ENCODE data around the gene LGALS7. TPM values are rescaled to one million over a fixed set of nuclear protein-coding genes. Genes with fewer than 3 reads are reported as not detected.
A peak's percentile ranks its signal among the peaks of the same experiment; 100 is the strongest.

LGALS7 gene
- polyA plus RNA-seq, 3 donors = not detected

DNA sequence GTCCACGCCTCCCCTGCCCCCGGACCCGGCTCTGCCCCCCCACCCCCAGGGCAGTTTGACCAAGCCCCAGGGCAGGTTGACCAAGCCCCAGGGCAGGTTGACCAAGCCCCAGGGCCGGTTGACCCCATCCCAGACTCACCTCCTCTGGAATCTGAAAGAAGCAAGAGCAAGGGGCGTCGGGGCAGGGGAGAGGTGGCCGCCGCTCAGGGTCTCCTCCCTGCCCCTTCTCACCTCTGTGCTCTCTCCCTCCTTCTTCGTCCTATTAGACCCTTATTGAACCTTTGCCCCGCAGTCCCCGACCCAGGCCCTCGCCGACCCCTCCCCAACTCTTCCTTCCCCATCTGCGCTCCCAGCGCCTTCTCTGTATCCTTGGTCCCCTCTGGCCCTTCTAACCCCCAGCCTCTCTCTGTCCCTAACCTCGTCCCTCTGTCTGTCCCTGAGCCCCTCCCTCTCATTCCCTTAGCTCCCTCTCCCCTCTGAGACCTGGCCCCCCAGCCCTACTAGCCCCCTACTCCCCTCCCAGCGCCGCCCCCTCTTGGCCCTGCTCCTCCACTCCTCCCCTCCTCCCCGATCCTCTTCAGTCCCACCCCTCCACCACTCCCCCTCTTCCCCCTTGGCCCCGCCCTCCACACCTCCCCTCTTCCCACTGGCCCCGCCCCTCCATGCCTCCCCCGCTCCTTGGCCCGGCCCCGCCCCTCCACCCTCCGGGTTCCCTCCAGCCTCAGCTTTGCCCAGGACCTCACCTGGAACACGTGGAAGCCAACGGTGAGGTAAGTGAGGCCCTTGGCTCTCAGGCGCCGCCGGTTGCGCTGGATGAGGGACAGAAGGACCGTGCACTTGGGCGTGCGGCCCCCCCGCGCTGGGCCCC, 36.7 kb downstream of the LGALS7 start:
- peak overlapping the region in 1 of 3 experiments; percentile 59 for H3K4me3 ChIP-seq (replicated peaks in 1 of 3; ENCODE audit: low read depth in 2 of 3, low read length in 3 of 3)
- no peaks in the 10 kb centered on the region for H3K79me2 ChIP-seq (ENCODE audit: insufficient read depth, low read length)
- no peak for DNase-seq
- under 1% methylated on average over 18 of the region's 36 CpGs for WGBS (ENCODE audit: insufficient coverage)
- H3K36me3 ChIP-seq (replicated peaks in 1 of 2; ENCODE audit: control insufficient read depth in 1 of 2, insufficient read depth in 2 of 2, low read length in 2 of 2) = peaks cover 1 to 2% of the 10 kb centered on the region in 2 donors
- peak overlapping the region in 2 of 7 donors; percentile 24 to 78 for H3K27ac Mint-ChIP-seq
- H3K9me3 Mint-ChIP-seq = peaks cover 0 to 5% (median 1%) of the 10 kb centered on the region in 7 donors
- no peak overlapping the region for H3K27ac ChIP-seq (ENCODE audit: low read depth in 1 of 2, low read length in 2 of 2)
- H3K4me1 Mint-ChIP-seq = peaks cover 48% of the 10 kb centered on the region
- H3K36me3 Mint-ChIP-seq = peaks cover 3 to 7% of the 10 kb centered on the region in 2 donors
- H3K4me1 ChIP-seq (ENCODE audit: control insufficient read depth in 1 of 2, insufficient read depth in 2 of 2, low read length in 2 of 2) = peaks cover 36 to 51% of the 10 kb centered on the region in 2 donors
- H2AFZ ChIP-seq (ENCODE audit: insufficient read depth, low read depth, low read length, poor library complexity, severe bottlenecking) = peak overlapping the region; percentile 69
- H3K27me3 Mint-ChIP-seq (ENCODE audit: low read depth in 3 of 3) = peaks cover 15 to 29% (median 19%) of the 10 kb centered on the region in 3 donors
- no peaks in the 10 kb centered on the region for H3K9me3 ChIP-seq (replicated peaks in 1 of 2; ENCODE audit: control insufficient read depth in 1 of 2, insufficient read depth in 1 of 2, low read length in 2 of 2)
- peak overlapping the region; percentile 27 to 76 for H3K4me3 Mint-ChIP-seq
- peak overlapping the region; percentile 43 for H3K9ac ChIP-seq (ENCODE audit: insufficient read depth, low read length, poor library complexity, severe bottlenecking)
- H3K27me3 ChIP-seq (ENCODE audit: control insufficient read depth in 2 of 2, insufficient read depth in 2 of 2, low read length in 2 of 2) = peaks cover 0 to 13% of the 10 kb centered on the region in 2 donors
- TF ChIP-seq, protein P1, sequence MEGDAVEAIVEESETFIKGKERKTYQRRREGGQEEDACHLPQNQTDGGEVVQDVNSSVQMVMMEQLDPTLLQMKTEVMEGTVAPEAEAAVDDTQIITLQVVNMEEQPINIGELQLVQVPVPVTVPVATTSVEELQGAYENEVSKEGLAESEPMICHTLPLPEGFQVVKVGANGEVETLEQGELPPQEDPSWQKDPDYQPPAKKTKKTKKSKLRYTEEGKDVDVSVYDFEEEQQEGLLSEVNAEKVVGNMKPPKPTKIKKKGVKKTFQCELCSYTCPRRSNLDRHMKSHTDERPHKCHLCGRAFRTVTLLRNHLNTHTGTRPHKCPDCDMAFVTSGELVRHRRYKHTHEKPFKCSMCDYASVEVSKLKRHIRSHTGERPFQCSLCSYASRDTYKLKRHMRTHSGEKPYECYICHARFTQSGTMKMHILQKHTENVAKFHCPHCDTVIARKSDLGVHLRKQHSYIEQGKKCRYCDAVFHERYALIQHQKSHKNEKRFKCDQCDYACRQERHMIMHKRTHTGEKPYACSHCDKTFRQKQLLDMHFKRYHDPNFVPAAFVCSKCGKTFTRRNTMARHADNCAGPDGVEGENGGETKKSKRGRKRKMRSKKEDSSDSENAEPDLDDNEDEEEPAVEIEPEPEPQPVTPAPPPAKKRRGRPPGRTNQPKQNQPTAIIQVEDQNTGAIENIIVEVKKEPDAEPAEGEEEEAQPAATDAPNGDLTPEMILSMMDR (IDR thresholded peaks at IDR 0.05) = no peak
- H3K4me2 ChIP-seq (replicated peaks; ENCODE audit: extremely low read depth, low read length, poor library complexity, severe bottlenecking) = peak overlapping the region; percentile 74
- H4K20me1 ChIP-seq (ENCODE audit: insufficient read depth, low read length) = no peaks in the 10 kb centered on the region
- intact Hi-C loops (cut with micrococcal nuclease) = loop anchor here in 1 of 2 donors (10.0 kb wide), 1 partner anchor 188 kb away; no protein-coding TSS in a partner anchor

GRCh38 chr19:38736036-38736412, 37.3 kb downstream of the LGALS7 start:
- Histone ChIP-seq H3K79me2 (ENCODE audit: insufficient read depth, low read length) (no peaks in the 10 kb centered on the region), H3K9ac (ENCODE audit: insufficient read depth, low read length, poor library complexity, severe bottlenecking) (peak overlapping the region; percentile 43), H4K20me1 (ENCODE audit: insufficient read depth, low read length) (no peaks in the 10 kb centered on the region), H3K4me1 (ENCODE audit: control insufficient read depth in 1 of 2, insufficient read depth in 2 of 2, low read length in 2 of 2) (peaks cover 36 to 51% of the 10 kb centered on the region in 2 donors), H3K4me3 (replicated peaks in 1 of 3; ENCODE audit: low read depth in 2 of 3, low read length in 3 of 3) (peak overlapping the region; percentile 13 to 59 (median 15)), H2AFZ (ENCODE audit: insufficient read depth, low read depth, low read length, poor library complexity, severe bottlenecking) (peak overlapping the region; percentile 56), H3K9me3 (replicated peaks in 1 of 2; ENCODE audit: control insufficient read depth in 1 of 2, insufficient read depth in 1 of 2, low read length in 2 of 2) (no peaks in the 10 kb centered on the region), H3K4me2 (replicated peaks; ENCODE audit: extremely low read depth, low read length, poor library complexity, severe bottlenecking) (peak overlapping the region; percentile 74), H3K27me3 (ENCODE audit: control insufficient read depth in 2 of 2, insufficient read depth in 2 of 2, low read length in 2 of 2) (peaks cover 0 to 13% of the 10 kb centered on the region in 2 donors), H3K36me3 (replicated peaks in 1 of 2; ENCODE audit: control insufficient read depth in 1 of 2, insufficient read depth in 2 of 2, low read length in 2 of 2) (peaks cover 2 to 8% of the 10 kb centered on the region in 2 donors), H3K27ac (ENCODE audit: low read depth in 1 of 2, low read length in 2 of 2) (no peak overlapping the region)
- TF ChIP-seq, protein P1 (IDR thresholded peaks at IDR 0.05) = no peak
- WGBS (ENCODE audit: insufficient coverage) = under 1% methylated on average over 42 of the region's 42 CpGs
- Mint-ChIP-seq H3K4me3 (peak overlapping the region; percentile 39 to 49), H3K4me1 (peaks cover 48% of the 10 kb centered on the region), H3K9me3 (peaks cover 0 to 5% (median 1%) of the 10 kb centered on the region in 7 donors), H3K27me3 (ENCODE audit: low read depth in 3 of 3) (peaks cover 15 to 29% (median 19%) of the 10 kb centered on the region in 3 donors), H3K27ac (no peak overlapping the region), H3K36me3 (peaks cover 6 to 13% of the 10 kb centered on the region in 2 donors)
- DNase-seq = peak; percentile 9 to 37 (median 17)
- intact Hi-C loops (cut with micrococcal nuclease) = loop anchor here in 1 of 2 donors (10.0 kb wide), 1 partner anchor 189 kb away; no protein-coding TSS in a partner anchor
